Measurements from ENCODE around the gene FSIP2.

GRCh38 chr2:185796758-185797157, 58.2 kb downstream of the FSIP2 start:
- TF ChIP-seq RCOR1 (conservative IDR thresholded peaks at IDR 0.05; ENCODE audit: low read depth, low read length) (no peak), MXI1 (IDR thresholded peaks at IDR 0.05; ENCODE audit: low read depth, low read length) (no peak), POLR2AphosphoS5 (IDR thresholded peaks at IDR 0.05; ENCODE audit: low read length) (no peak), GATAD2B (conservative IDR thresholded peaks at IDR 0.05; ENCODE audit: low read depth) (no peak), ZNF207 (IDR thresholded peaks at IDR 0.05; ENCODE audit: borderline replicate concordance) (no peak)
- TF ChIP-seq, protein P1, sequence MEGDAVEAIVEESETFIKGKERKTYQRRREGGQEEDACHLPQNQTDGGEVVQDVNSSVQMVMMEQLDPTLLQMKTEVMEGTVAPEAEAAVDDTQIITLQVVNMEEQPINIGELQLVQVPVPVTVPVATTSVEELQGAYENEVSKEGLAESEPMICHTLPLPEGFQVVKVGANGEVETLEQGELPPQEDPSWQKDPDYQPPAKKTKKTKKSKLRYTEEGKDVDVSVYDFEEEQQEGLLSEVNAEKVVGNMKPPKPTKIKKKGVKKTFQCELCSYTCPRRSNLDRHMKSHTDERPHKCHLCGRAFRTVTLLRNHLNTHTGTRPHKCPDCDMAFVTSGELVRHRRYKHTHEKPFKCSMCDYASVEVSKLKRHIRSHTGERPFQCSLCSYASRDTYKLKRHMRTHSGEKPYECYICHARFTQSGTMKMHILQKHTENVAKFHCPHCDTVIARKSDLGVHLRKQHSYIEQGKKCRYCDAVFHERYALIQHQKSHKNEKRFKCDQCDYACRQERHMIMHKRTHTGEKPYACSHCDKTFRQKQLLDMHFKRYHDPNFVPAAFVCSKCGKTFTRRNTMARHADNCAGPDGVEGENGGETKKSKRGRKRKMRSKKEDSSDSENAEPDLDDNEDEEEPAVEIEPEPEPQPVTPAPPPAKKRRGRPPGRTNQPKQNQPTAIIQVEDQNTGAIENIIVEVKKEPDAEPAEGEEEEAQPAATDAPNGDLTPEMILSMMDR (IDR thresholded peaks at IDR 0.05 in 2 of 3, conservative IDR thresholded peaks at IDR 0.05 in 1 of 3; ENCODE audit: control insufficient read depth in 2 of 3, extremely low read depth in 1 of 3, insufficient read depth in 1 of 3, low read depth in 3 of 3, low read length in 3 of 3), result no peak
- TF ChIP-seq, protein P2, sequence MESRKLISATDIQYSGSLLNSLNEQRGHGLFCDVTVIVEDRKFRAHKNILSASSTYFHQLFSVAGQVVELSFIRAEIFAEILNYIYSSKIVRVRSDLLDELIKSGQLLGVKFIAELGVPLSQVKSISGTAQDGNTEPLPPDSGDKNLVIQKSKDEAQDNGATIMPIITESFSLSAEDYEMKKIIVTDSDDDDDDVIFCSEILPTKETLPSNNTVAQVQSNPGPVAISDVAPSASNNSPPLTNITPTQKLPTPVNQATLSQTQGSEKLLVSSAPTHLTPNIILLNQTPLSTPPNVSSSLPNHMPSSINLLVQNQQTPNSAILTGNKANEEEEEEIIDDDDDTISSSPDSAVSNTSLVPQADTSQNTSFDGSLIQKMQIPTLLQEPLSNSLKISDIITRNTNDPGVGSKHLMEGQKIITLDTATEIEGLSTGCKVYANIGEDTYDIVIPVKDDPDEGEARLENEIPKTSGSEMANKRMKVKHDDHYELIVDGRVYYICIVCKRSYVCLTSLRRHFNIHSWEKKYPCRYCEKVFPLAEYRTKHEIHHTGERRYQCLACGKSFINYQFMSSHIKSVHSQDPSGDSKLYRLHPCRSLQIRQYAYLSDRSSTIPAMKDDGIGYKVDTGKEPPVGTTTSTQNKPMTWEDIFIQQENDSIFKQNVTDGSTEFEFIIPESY (IDR thresholded peaks at IDR 0.05), result no peak
- TF ChIP-seq, protein P3, sequence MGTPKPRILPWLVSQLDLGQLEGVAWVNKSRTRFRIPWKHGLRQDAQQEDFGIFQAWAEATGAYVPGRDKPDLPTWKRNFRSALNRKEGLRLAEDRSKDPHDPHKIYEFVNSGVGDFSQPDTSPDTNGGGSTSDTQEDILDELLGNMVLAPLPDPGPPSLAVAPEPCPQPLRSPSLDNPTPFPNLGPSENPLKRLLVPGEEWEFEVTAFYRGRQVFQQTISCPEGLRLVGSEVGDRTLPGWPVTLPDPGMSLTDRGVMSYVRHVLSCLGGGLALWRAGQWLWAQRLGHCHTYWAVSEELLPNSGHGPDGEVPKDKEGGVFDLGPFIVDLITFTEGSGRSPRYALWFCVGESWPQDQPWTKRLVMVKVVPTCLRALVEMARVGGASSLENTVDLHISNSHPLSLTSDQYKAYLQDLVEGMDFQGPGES (IDR thresholded peaks at IDR 0.05), result no peak
